Suprapubic skin (tissue), 4 donors: ENCODE data around the gene EFCAB6. TPM values are rescaled to one million over a fixed set of nuclear protein-coding genes. Genes with fewer than 3 reads are reported as not detected.

Experiments used
- DNase-seq, 2 donors: peaks; one replicate each; pipeline ENCODE4 v3.0.0-alpha.2; 2019; ENCODE audit warnings: low spot score in 2 of 2
- H3K27ac ChIP-seq: fragments of 200-600 bp; sonication (generic); one replicate; pipeline ENCODE4 v1.5.1; 2019
- H3K27me3 ChIP-seq: fragments of 200-600 bp; sonication (generic); one replicate; pipeline ENCODE4 v1.5.1; 2019
- H3K36me3 ChIP-seq: fragments of 200-600 bp; sonication (generic); one replicate; pipeline ENCODE4 v1.5.1; 2019
- H3K4me1 ChIP-seq: fragments of 200-600 bp; sonication (generic); one replicate; pipeline ENCODE4 v1.5.1; 2019
- H3K4me3 ChIP-seq: fragments of 200-600 bp; sonication (generic); one replicate; pipeline ENCODE4 v1.5.1; 2019; ENCODE audit warnings: mild to moderate bottlenecking
- H3K9me3 ChIP-seq: fragments of 200-600 bp; sonication (generic); one replicate; pipeline ENCODE4 v1.5.1; 2019
- CTCF ChIP-seq, 2 donors: fragments of 200-600 bp in 1 of 2; fragments of 450-650 bp in 1 of 2; sonication (generic) in 1 of 2; IDR thresholded peaks; one replicate each; pipeline ENCODE4 v1.5.1; 2016 to 2019; ENCODE audit warnings: antibody characterized with exemption in 2 of 2, mild to moderate bottlenecking in 1 of 2, moderate library complexity in 1 of 2
- EP300 ChIP-seq: sonication (generic); formaldehyde crosslinking; IDR thresholded peaks from one replicate; pipeline ENCODE4 v1.6.1; 2017; ENCODE audit warnings: antibody characterized with exemption
- POLR2A ChIP-seq, 2 donors: fragments of 450-650 bp; IDR thresholded peaks; one replicate each; pipeline ENCODE4 v1.6.1; 2017; ENCODE audit warnings: antibody characterized with exemption in 2 of 2, mild to moderate bottlenecking in 2 of 2, moderate library complexity in 2 of 2
- POLR2AphosphoS5 ChIP-seq, 3 donors: sonication (generic); formaldehyde crosslinking; IDR thresholded peaks; one replicate each; pipeline ENCODE4 v1.6.1; 2017; ENCODE audit warnings: antibody characterized with exemption in 3 of 3
- WGBS: methylation state at CpG from one replicate; pipeline ENCODE4 v1.1.5; 2018; 5-methylcytosine and 5-hydroxymethylcytosine counted together
- total RNA-seq, 4 donors: library from RNA; depleted of rRNA; stranded (reverse); fragments of >200 nt; gene quantifications; one replicate each; pipeline ENCODE4 v1.1.0, GENCODE V29; 2016

The EFCAB6 gene
- total RNA-seq, 4 donors from 2014 or later: 1.9 to 4.9 (median 2.9) TPM

GRCh38 chr22:43569111-43569510 lies 243.0 kb downstream of the EFCAB6 start:
- DNase-seq: no peak
- WGBS: 83% methylated on average over 6 of the region's 6 CpGs

GRCh38 chr22:43567691-43568324 lies 244.3 kb downstream of the EFCAB6 start:
- TF ChIP-seq POLR2AphosphoS5 (IDR thresholded peaks at IDR 0.05): no peak
- no peak for TF ChIP-seq CTCF (IDR thresholded peaks at IDR 0.05)
- TF ChIP-seq EP300: no peak
- 62% methylated on average over 8 of the region's 8 CpGs for WGBS
- H3K27me3 ChIP-seq: no peaks in the 10 kb centered on the region
- peaks cover 2% of the 10 kb centered on the region for H3K4me1 ChIP-seq
- no peaks in the 10 kb centered on the region for H3K36me3 ChIP-seq
- no peaks in the 10 kb centered on the region for H3K9me3 ChIP-seq
- no peak overlapping the region for H3K4me3 ChIP-seq
- H3K27ac ChIP-seq: no peak overlapping the region
- no peak for DNase-seq

More at GRCh38 chr22:43569111-43569510, 243.0 kb downstream of the EFCAB6 start:
- Histone ChIP-seq H3K27me3 (no peaks in the 10 kb centered on the region), H3K4me3 (no peak overlapping the region), H3K36me3 (no peaks in the 10 kb centered on the region), H3K4me1 (no peaks in the 10 kb centered on the region), H3K27ac (no peak overlapping the region), H3K9me3 (no peaks in the 10 kb centered on the region)
- TF ChIP-seq POLR2AphosphoS5 (IDR thresholded peaks at IDR 0.05): no peak

- Histone ChIP-seq H3K27me3 (no peaks in the 10 kb centered on the region), H3K27ac (no peak overlapping the region), H3K4me3 (no peak overlapping the region), H3K4me1 (peaks cover 4% of the 10 kb centered on the region), H3K9me3 (no peaks in the 10 kb centered on the region), H3K36me3 (no peaks in the 10 kb centered on the region)
- no peak for TF ChIP-seq POLR2A (IDR thresholded peaks at IDR 0.05)
- TF ChIP-seq POLR2AphosphoS5 (IDR thresholded peaks at IDR 0.05): no peak
- TF ChIP-seq EP300: no peak
- TF ChIP-seq CTCF (IDR thresholded peaks at IDR 0.05): no peak
- 81% methylated on average over 5 of the region's 9 CpGs for WGBS
- DNase-seq: no peak
Measured at GRCh38 chr22:43566561-43567332, 245.4 kb downstream of the EFCAB6 start.

- Histone ChIP-seq H3K9me3 (no peaks in the 10 kb centered on the region), H3K36me3 (no peaks in the 10 kb centered on the region), H3K27ac (no peak overlapping the region), H3K27me3 (no peaks in the 10 kb centered on the region), H3K4me3 (no peak overlapping the region), H3K4me1 (peaks cover 4% of the 10 kb centered on the region)
- no peak for TF ChIP-seq CTCF (IDR thresholded peaks at IDR 0.05)
- TF ChIP-seq POLR2AphosphoS5 (IDR thresholded peaks at IDR 0.05): no peak
- TF ChIP-seq EP300: no peak
- no peak for TF ChIP-seq POLR2A (IDR thresholded peaks at IDR 0.05)
- WGBS: 58% methylated on average over 9 of the region's 9 CpGs
- no peak for DNase-seq
Measured at GRCh38 chr22:43566021-43566420, 246.1 kb downstream of the EFCAB6 start.

GRCh38 chr22:43564859-43565258 lies 247.2 kb downstream of the EFCAB6 start:
- WGBS: 94% methylated on average over 6 of the region's 6 CpGs
- no peaks in the 10 kb centered on the region for H3K9me3 ChIP-seq
- no peaks in the 10 kb centered on the region for H3K27me3 ChIP-seq
- DNase-seq: no peak
- no peak overlapping the region for H3K27ac ChIP-seq
- H3K4me3 ChIP-seq: no peak overlapping the region
- TF ChIP-seq POLR2AphosphoS5 (IDR thresholded peaks at IDR 0.05) (no peak), POLR2A (IDR thresholded peaks at IDR 0.05) (no peak), CTCF (IDR thresholded peaks at IDR 0.05) (no peak), EP300 (no peak)
- peaks cover 4% of the 10 kb centered on the region for H3K4me1 ChIP-seq
- H3K36me3 ChIP-seq: no peaks in the 10 kb centered on the region
